ENCODE data around the gene PRR15L. TPM values are rescaled to one million over a fixed set of nuclear protein-coding genes. Genes with fewer than 3 reads are reported as not detected.
"Not testable (repeated sequence)": the region's sequence is repeated elsewhere in the genome, so short reads cannot be mapped to it uniquely, and the experiment has no call there.

The PRR15L gene
- total and polyA plus RNA-seq, 2 of the 8 experiments (the other 6 are each of a cell fraction or from before 2014, with no cell fraction given): 0.26 to 1.1 TPM

GRCh38 chr17:47935468-47935867, 22.2 kb downstream of the PRR15L start:
- ChIA-PET CTCF (ENCODE audit: partially characterized antibody) (interaction anchor here (0.5 to 28.0 kb wide), 7 partner anchors 8 to 293 kb away, joined by 3 to 1010 read pairs (median 3); partner anchors contain the start of genes CDK5RAP3 and PRR15L), POLR2A (ENCODE audit: partially characterized antibody) (interaction anchor here (1.8 kb wide), 1 partner anchor 10 kb away, joined by 6 read pairs; no protein-coding TSS in a partner anchor)
- H3K4me2 ChIP-seq (ENCODE audit: insufficient read depth in 1 of 2, low read depth in 2 of 2, low read length in 2 of 2); H4K20me1 ChIP-seq (replicated peaks in 1 of 2; ENCODE audit: control insufficient read depth in 1 of 2, insufficient read depth in 2 of 2, low read length in 2 of 2); H3K14ac ChIP-seq (ENCODE audit: insufficient read length); H4K8ac ChIP-seq (ENCODE audit: extremely low read depth, insufficient read depth, low read length); H3K79me2 ChIP-seq (ENCODE audit: control insufficient read depth in 1 of 2, insufficient read depth in 2 of 2, low read length in 2 of 2); H3K4ac ChIP-seq (replicated peaks; ENCODE audit: insufficient read length, low read depth, low read length); H3K79me1 ChIP-seq (ENCODE audit: low read depth, low read length); DNase-seq (ENCODE audit: low read depth in 1 of 2, low spot score in 2 of 2); H3K27ac ChIP-seq (ENCODE audit: low read depth, low read length); H3K18ac ChIP-seq (ENCODE audit: extremely low read depth, low read length); H2BK120ac ChIP-seq (replicated peaks; ENCODE audit: low read depth, low read length); H4K91ac ChIP-seq (replicated peaks; ENCODE audit: insufficient read length, low read length); H2BK5ac ChIP-seq (ENCODE audit: low read depth, low read length); H4K5ac ChIP-seq (ENCODE audit: insufficient read length, low read depth, low read length); H3K9me3 ChIP-seq (ENCODE audit: insufficient read depth in 2 of 2, low read depth in 1 of 2, low read length in 1 of 2); H3K9ac ChIP-seq (replicated peaks in 1 of 4; ENCODE audit: extremely low read depth in 1 of 4, low read depth in 3 of 4, low read length in 3 of 4); H3K23ac ChIP-seq (ENCODE audit: insufficient read length); H3K4me1 ChIP-seq (replicated peaks in 1 of 4; ENCODE audit: control insufficient read depth in 3 of 4, insufficient read depth in 4 of 4, low read length in 3 of 4); H3K23me2 ChIP-seq (ENCODE audit: low read depth, low read length); H2BK20ac ChIP-seq (ENCODE audit: low read length); H3K27me3 ChIP-seq (replicated peaks in 1 of 4; ENCODE audit: control insufficient read depth in 3 of 4, extremely low read depth in 1 of 4, insufficient read depth in 3 of 4, low read length in 3 of 4); FAIRE-seq; H3K4me3 ChIP-seq (ENCODE audit: extremely low read depth in 1 of 4, insufficient read depth in 2 of 4, low read depth in 3 of 4, low read length in 4 of 4); H3K56ac ChIP-seq (replicated peaks; ENCODE audit: insufficient read length, low read depth, low read length); H2AFZ ChIP-seq (ENCODE audit: low read length); H2AK5ac ChIP-seq (ENCODE audit: low read depth, low read length); H3K36me3 ChIP-seq (ENCODE audit: control insufficient read depth in 2 of 4, insufficient read depth in 4 of 4, low read length in 3 of 4); H2BK15ac ChIP-seq (ENCODE audit: low read length): not testable (repeated sequence)
- WGBS, 2 experiments (ENCODE audit: extremely low coverage in 1 of 2, insufficient coverage in 1 of 2, insufficient read length in 1 of 2, insufficient replicate concordance in 2 of 2, low coverage in 1 of 2, low lambda C conversion rate in 2 of 2, missing lambda C conversion rate in 1 of 2): 92% methylated on average over 2 of the region's 3 CpGs; no CpG with 5 or more reads in 1 of the 2 experiments
- H2BK12ac ChIP-seq (ENCODE audit: low read depth, low read length): 0 out of 2 replicates have a peak overlapping the region, but pooled peaks have one; percentile 17

All from H1 (cell line).